K562 (cell line): ENCODE results near the gene SLC26A5. TPM values are rescaled to one million over a fixed set of nuclear protein-coding genes. Genes with fewer than 3 reads are reported as not detected.

Experiments used
- ATF2 ChIP-seq: sonication (generic); formaldehyde crosslinking; IDR thresholded peaks from 2 replicates; pipeline ENCODE4 v1.8.1; 2022; ENCODE audit warnings: missing genetic modification reagents
- ATF6 ChIP-seq: sonication (generic); formaldehyde crosslinking; IDR thresholded peaks from 2 replicates; pipeline ENCODE4 v1.4.0; 2020; ENCODE audit warnings: mild to moderate bottlenecking, missing genetic modification reagents
- HNRNPH1 ChIP-seq: fragments of 200-400 bp; formaldehyde crosslinking; optimal IDR thresholded peaks from 2 replicates; pipeline ENCODE3; 2017; ENCODE audit warnings: low read depth, mild to moderate bottlenecking, low read length, moderate library complexity
- KLF10 ChIP-seq: fragments of 250-450 bp; sonication (Bioruptor Pico); IDR thresholded peaks from 2 replicates; pipeline ENCODE4 v1.6.1; 2021; ENCODE audit warnings: matching md5 sums
- KLF13 ChIP-seq: fragments of 450-650 bp; IDR thresholded peaks from 2 replicates; pipeline ENCODE4 v1.6.1; 2016; ENCODE audit warnings: missing genetic modification characterization, low read depth, mild to moderate bottlenecking, missing compliant biosample characterization, moderate library complexity, borderline replicate concordance
- KLF6 ChIP-seq: fragments of 250-450 bp; sonication (Bioruptor Pico); IDR thresholded peaks from 2 replicates; pipeline ENCODE4 v1.4.0; 2020; ENCODE audit warnings: mild to moderate bottlenecking, moderate library complexity, borderline replicate concordance
- NFYB ChIP-seq: IDR thresholded peaks from 2 replicates; pipeline ENCODE4 v1.6.1; 2011; ENCODE audit warnings: mild to moderate bottlenecking, moderate library complexity; ENCODE audit not compliant: insufficient read length; ENCODE audit errors: extremely low read depth
- POLR2A ChIP-seq: fragments of 450-650 bp; conservative IDR thresholded peaks from 2 replicates; pipeline ENCODE4 v1.6.1; 2016
- PTTG1 ChIP-seq: fragments of 450-650 bp; IDR thresholded peaks from 2 replicates; pipeline ENCODE4 v1.6.1; 2016; ENCODE audit warnings: low read depth, mild to moderate bottlenecking, missing genetic modification characterization, missing compliant biosample characterization
- SPI1 ChIP-seq: IDR thresholded peaks from 2 replicates; pipeline ENCODE4 v1.6.1; 2011; ENCODE audit warnings: low read depth, low read length, control low read depth, borderline replicate concordance
- TGIF2 ChIP-seq: sonication (generic); formaldehyde crosslinking; IDR thresholded peaks from 2 replicates; pipeline ENCODE4 v1.8.1; 2022; ENCODE audit warnings: mild to moderate bottlenecking, missing genetic modification reagents, moderate library complexity
- U2AF1 ChIP-seq: fragments of 200-400 bp; formaldehyde crosslinking; optimal IDR thresholded peaks from 2 replicates; pipeline ENCODE3; 2017; ENCODE audit warnings: mild to moderate bottlenecking, low read depth, low read length, moderate library complexity
- YY1 ChIP-seq, 3 experiments: IDR thresholded peaks; 2 replicates each; pipeline ENCODE4 v1.6.1; 2011; ENCODE audit warnings: low read length in 2 of 3, mild to moderate bottlenecking in 2 of 3, moderate library complexity in 2 of 3, borderline replicate concordance in 1 of 3, control low read depth in 1 of 3, low read depth in 1 of 3; ENCODE audit not compliant: insufficient read depth in 3 of 3, insufficient replicate concordance in 2 of 3, control insufficient read depth in 1 of 3, insufficient read length in 1 of 3; ENCODE audit errors: extremely low read depth in 1 of 3
- ZKSCAN8 ChIP-seq: fragments of 200-800 bp; sonication (Bioruptor generic); IDR thresholded peaks from 2 replicates; pipeline ENCODE4 v1.6.1; 2016; ENCODE audit warnings: missing genetic modification characterization, missing compliant biosample characterization
- ZNF436 ChIP-seq: fragments of 250-450, 450-650 bp; sonication (Bioruptor Pico); formaldehyde crosslinking; IDR thresholded peaks from 2 replicates; pipeline ENCODE4 v1.7.0; 2020; ENCODE audit warnings: mild to moderate bottlenecking
- ZNF512 ChIP-seq: IDR thresholded peaks from 2 replicates; pipeline ENCODE4 v1.6.1; 2016; ENCODE audit warnings: missing genetic modification characterization, missing compliant biosample characterization
- ZNF586 ChIP-seq: fragments of 450-650 bp; formaldehyde crosslinking; conservative IDR thresholded peaks from 2 replicates; pipeline ENCODE4 v1.4.0; 2020; ENCODE audit warnings: mild to moderate bottlenecking, moderate library complexity
- ZNF639 ChIP-seq, 2 experiments: fragments of 200-800 bp in 1 of 2; sonication (Bioruptor generic) in 1 of 2; sonication (generic) in 1 of 2; formaldehyde crosslinking in 1 of 2; IDR thresholded peaks in 1 of 2; conservative IDR thresholded peaks in 1 of 2; 2 replicates each; pipeline versions ENCODE4 v1.5.0 to v1.6.1; 2016 to 2020; ENCODE audit warnings: missing compliant biosample characterization in 1 of 2, missing genetic modification characterization in 1 of 2, missing genetic modification reagents in 1 of 2
- polyA plus RNA-seq, 8 experiments: library from polyadenylated mRNA; depleted of rRNA in 4 of 8; stranded (reverse) in 5 of 8; unstranded in 3 of 8; fragments of >200 nt; fragmentation: Nextera tagmentation in 2 of 8; fragmentation: Illumina TruSeq in 1 of 8; extraction: Ambion mirVana in 2 of 8; extraction: Trizol in 1 of 8; gene quantifications; 2 replicates each; pipeline versions ENCODE4 v1.2.1 to v1.2.3, GENCODE V29; 2011 to 2014; ENCODE audit warnings: inconsistent platforms in 1 of 8, missing spikeins in 1 of 8
- total RNA-seq, 7 experiments: library from RNA; depleted of rRNA in 6 of 7; stranded (reverse); fragments of >200 nt in 6 of 7; fragmentation: Illumina TruSeq in 2 of 7; extraction: Trizol in 2 of 7; gene quantifications; 2 replicates each; pipeline versions ENCODE4 v1.2.1 to v1.2.3, GENCODE V29; 2011 to 2021; ENCODE audit warnings: low replicate concordance in 1 of 7

Gene SLC26A5
- total and polyA plus RNA-seq, 9 of the 15 experiments (the other 6 are each of a cell fraction or from before 2014, with no cell fraction given): not detected

- TF ChIP-seq ZNF639 (CRISPR knock-in tag; conservative IDR thresholded peaks at IDR 0.05 in 1 of 2, IDR thresholded peaks at IDR 0.05 in 1 of 2) (peak in 1 of 2 experiments; percentile 46; a peak in 1 of 4 replicates), ZNF512 (tag) (no peak), ZNF436 (CRISPR knock-in tag) (no peak), KLF13 (peak; percentile 85), U2AF1 (no peak), ATF6 (CRISPR knock-in tag) (peak; percentile 51; the same call in 1 of the 2 replicates), KLF10 (CRISPR knock-in tag) (no peak), ZNF586 (CRISPR knock-in tag) (no peak), KLF6 (CRISPR knock-in tag) (no peak), PTTG1 (tag) (no peak), YY1 (IDR thresholded peaks at IDR 0.05; ENCODE audit: borderline replicate concordance in 1 of 3, control insufficient read depth in 1 of 3, extremely low read depth in 1 of 3, insufficient read depth in 3 of 3, insufficient read length in 1 of 3, insufficient replicate concordance in 2 of 3, low read depth in 1 of 3, low read length in 2 of 3) (peak; percentile 34 to 82 (median 77)), ATF2 (CRISPR knock-in tag) (no peak), POLR2A (peak; percentile 95), NFYB (no peak), ZKSCAN8 (0 out of 2 replicates have a peak, but pooled peaks have one; percentile 25), HNRNPH1 (no peak), SPI1 (no peak), TGIF2 (CRISPR knock-in tag) (no peak)
Measured at GRCh38 chr7:103344453-103345149, 101.4 kb downstream of the SLC26A5 start, which contains the start of gene DNAJC2 (continued).
